IPS DF 19.7 (cell line): Measurements from ENCODE around the gene CTIF.
"Not testable (repeated sequence)": the region's sequence is repeated elsewhere in the genome, so short reads cannot be mapped to it uniquely, and the experiment has no call there.

ENCODE experiments used
- DNase-seq: peaks from one replicate; pipeline ENCODE4 v3.0.0-alpha.2; 2013; ENCODE audit warnings: low read depth, low spot score

CTIF gene

GRCh38 chr18:48800876-48801727 is 262.3 kb downstream of the CTIF start:
- DNase-seq = no peak

DNA sequence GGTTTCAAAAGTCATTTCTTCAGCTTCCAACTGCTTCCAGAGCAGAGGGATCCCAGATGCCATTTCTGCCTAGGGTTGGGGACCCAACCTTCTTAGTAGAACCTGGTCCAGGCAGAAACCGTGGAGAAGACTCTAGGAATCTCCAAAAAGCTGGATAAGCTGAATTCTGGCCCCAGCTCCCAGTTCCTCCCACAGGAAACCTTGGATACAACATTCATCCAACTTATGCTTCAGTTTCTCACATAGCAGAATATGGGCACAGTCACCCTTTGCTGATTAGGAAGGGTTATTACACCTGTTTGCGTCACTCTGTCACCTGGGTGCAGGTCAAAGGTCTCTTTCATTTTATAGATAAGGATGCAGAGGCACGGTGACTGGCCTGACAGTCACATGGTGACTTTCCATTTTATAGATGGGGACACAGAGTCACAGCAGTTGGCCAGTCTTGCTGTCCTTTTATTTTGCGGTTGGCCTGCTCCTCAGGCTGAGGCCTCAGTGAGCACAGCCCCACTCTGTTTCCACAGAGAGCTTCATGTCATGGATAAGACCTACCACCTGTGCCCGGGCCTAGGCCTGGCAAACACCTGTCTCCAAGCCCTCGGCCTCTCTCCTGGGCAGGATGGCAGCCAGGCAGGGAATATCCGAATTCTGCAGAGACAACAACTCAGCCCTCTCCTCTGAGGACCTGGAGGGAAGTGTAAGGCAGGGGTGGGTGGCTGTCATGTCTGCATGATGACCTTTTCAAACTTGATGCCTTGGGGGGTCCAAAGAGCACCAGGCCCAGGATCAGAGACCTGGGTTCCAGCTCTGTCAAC is 263.1 kb downstream of the CTIF start:
- DNase-seq = no peak

- DNase-seq = no peak
These were observed 263.9 kb downstream of the CTIF start for GRCh38 chr18:48802543-48803290.

DNA sequence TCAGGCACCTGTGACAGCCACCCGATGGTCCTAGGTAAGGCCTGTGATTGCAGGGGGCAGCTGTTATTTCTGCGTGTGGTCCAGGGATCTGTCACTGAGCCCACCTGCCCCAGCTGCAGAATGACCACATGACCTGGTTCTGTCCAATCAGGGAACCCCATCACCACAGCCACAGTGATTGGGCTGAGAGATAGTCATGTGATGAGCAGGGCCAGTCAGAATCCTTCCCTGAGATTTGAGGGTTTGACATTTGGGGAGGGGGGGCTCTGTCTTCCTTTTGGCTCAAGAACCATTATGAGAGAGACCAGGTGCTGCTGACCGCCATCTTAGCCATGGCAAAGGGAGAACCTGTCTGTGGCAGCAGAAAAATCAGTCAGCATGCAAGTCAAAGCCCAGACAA is 264.7 kb downstream of the CTIF start:
- no peak for DNase-seq

DNA sequence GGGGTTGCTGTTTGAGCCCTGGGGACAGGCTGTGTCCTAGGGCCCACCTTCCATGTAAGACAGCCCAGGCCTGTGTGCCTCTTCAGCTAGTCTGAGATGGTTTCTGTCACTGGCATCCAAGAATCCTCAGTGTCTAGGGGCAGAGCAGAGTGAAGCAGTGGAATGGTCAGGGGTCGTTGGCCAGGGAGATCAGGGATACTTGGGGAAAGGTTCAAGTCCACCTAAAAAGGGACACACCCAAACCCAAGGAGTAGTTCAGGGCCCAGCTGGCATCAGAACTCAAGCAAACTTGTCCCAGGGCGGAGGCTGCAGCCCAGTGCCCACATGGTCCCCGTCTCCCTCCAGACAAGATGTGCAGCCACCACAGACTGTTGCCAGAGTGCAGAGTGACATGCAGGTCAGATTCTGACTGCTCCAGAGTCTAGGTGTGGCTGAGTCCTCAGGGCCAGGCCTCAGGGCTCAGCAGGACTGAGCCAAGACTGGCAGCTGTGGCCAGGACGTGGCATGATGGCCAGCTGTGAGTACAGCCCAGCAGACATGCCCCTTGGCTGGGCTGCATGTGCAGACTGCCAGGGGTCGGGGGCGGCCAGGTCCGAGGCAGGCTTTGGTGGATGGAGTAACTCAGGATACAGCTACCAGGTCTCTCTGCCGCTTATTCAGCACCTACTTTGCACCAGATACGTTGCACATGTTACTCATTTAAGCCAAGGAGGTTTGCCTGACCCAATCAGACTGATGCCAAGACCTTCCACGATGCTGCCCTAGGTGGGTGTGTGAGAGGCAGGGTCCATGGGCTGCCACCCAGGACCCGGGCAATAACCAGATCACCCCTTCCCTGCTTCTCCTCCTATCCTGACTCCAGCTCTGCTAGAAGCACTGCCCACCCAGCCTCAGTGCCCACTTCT is 265.4 kb downstream of the CTIF start:
- DNase-seq = no peak

- DNase-seq = no peak
These were observed 266.2 kb downstream of the CTIF start for GRCh38 chr18:48804856-48805610.

DNA sequence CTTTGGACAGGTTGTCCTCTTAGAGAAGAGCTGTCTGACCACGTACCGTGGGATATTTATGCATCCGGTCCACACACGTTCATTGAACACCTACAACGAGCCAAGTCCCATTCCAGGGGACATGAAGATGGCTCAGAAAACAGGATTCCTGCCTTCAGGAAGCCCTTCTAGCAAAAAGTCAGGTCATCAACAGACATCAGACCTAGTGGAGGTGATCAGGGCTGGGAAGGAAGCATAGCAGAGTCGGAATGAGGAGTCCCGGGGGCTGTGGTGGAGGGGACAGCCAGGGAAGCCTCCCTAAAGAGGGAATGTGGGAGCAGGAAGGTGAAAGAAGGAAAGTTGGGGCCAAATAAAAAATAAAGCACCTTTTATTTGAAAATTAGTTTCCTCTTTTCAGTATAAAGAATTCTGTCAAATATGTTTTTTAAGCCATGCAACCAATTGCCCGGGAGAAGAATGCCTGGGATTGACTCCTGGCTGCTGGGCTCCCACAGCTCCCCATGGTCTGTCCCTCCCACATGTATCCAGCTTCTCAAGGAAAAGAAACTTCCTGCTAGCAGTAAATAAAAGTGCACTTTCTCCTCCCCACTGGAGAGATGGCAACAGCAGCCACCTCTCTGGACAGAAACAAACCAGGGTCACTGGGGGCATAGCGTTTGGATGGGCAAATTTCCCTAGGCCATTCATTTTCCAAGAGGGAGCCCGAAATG is 267.1 kb downstream of the CTIF start:
- DNase-seq = no peak

DNA sequence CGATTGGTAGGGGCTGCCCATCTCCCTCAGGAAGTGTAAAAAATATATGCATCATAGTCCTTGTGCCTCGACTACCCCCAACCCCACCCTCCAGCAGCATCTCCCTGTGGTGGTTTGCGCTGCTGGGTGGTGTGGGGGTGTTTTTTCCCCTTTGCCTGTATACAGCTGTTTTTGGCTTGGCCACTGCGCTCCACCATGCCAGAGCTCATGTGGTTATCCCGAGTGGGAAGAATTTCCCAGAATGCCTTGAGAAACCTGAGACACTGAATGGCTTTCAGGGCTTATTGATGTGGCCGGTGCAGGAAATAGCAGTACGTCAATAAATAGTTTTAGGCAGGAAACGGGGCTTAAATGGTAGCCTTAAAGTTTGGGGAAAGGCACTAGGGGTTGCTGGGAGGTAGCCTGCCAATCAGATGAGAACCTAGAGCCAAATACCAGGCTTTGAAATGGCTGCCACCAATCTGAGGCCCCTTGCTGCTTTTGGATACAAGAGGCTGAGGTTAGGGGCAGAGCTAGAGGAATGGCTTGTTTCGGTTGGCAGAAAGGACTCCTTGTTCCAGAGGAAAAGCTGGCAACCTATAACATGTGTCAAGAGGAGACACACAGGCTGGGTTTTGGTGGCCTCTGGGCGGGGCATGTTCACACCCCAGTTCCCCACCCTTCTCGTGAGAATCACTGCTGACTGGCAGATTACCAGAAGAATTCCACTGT is 267.9 kb downstream of the CTIF start:
- DNase-seq = no peak

DNA sequence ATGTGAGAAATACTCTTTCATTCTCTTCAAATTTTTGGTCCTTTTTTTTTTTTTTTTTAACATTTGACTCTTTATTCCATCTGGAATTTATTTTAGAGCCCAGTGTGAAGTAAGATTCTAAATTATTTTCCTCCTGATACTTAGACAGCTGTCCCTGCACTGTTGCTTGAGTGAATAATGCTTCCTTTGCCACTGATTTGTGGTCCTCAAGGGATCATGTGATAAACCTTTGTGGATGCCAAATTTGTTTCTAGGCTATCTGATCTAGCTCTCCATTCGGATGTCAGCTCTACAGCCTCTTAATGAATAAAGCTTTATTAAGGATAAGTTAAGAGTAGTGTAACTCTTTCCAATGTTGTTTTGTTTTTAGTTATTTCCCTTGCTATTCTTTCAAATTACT is 269.6 kb downstream of the CTIF start:
- no peak for DNase-seq

DNA sequence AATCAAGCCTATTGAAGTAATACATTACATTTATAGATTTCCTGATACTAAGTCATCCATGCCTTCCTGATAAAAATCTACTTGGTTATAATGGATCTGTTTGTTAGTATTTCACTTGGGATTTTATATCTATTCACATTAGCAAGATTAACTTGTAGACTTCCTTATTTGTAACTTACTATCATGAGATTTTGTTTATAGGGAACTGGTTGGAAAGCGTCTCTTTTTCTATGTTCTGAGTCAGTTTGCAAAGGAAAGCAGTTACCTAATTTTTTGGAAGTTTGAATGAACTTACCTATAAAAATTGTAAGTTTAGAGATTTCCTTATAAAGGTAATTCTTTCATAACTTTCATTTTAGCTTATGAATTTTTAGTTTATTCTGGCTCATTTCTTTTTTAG is 270.5 kb downstream of the CTIF start:
- no peak for DNase-seq

DNA sequence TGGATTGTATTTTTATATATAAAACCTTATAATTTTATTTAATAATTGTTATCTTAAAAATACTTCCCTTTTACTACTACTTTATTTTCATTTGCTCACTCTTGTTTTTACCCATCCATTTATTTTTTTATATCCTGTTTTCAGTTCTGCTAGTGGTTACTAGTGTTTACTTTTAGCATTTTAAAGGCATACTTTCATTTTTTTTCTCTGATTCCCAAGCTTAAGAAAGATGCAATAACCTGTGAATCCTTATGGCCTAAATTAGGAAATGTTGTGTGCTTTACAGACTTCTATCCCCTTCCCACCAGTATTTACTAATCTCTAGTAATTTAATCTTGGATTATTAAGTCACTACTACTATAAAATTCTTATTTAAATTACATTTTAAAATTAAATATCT is 272.0 kb downstream of the CTIF start:
- no peak for DNase-seq

GRCh38 chr18:48811401-48811800 is 272.6 kb downstream of the CTIF start:
- no peak for DNase-seq

DNA sequence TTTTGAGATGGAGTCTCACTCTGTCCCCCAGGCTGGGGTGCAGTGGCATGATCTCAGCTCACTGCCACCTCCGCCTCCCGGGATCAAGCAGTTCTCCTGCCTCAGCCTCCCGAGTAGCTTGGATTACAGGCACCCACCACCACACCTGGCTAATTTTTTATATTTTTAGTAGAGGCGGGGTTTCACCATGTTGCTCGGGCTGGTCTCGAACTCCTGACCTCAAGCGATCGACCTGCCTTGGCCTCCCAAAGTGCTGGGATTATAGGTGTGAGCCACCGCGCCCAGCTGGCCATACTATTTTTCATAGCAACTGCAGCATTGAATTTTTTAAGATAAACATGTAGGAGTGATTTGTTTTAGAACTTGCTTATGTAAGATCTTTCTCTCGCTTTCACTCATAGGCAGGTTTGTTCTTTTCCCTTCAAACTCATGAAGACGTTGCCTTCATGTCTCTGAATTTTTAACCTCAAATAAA is 273.2 kb downstream of the CTIF start:
- not testable (repeated sequence) for DNase-seq

DNA sequence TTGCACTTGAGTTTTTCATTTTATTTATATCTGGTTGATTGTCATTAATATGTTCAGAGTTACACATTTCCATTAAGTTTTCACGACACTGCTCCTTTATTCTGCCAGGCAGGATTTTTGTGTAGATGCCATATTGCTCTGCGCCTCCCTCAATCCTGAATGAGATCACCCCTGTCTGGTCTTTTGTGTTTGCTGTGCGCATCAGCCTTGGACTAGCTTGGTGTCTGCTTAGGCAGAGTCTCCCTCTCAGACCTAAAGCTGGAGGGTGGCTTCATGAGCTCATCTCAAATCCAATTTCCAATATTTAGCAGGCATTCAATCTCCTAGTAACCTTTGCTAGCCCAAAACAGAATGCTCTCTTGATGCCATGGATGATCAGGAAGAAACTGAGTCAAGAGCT is 274.5 kb downstream of the CTIF start:
- DNase-seq = no peak

GRCh38 chr18:48813833-48814489 is 275.1 kb downstream of the CTIF start:
- no peak for DNase-seq

- no peak for DNase-seq
These were observed 275.8 kb downstream of the CTIF start for GRCh38 chr18:48814490-48815178.

DNA sequence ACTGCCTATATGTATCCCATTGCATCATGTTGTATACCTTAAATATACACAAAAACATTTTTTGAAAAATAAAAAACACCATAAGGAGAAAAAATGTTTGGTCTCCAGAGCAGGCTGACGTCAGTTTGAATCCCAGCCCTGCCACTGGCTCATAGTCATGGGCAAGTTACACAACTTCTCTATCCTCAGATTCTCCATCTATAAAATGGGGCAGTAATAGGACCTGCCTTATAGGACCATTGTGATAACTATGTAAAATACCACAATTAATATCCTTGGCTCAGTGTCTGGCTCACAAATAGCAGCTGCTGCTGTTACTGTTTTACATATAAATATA is 276.3 kb downstream of the CTIF start:
- no peak for DNase-seq
